Renal cortex interstitium (tissue), 3 donors: ENCODE data around the gene KRT73. TPM values are rescaled to one million over a fixed set of nuclear protein-coding genes. Genes with fewer than 3 reads are reported as not detected.

Experiments used
- polyA plus RNA-seq, 3 donors: library from polyadenylated mRNA; unstranded; fragments of 120-200 nt; gene quantifications; one replicate each; pipeline ENCODE4 v1.2.1, GENCODE V29; 2013; ENCODE audit not compliant: insufficient read length in 3 of 3

Gene KRT73
- polyA plus RNA-seq, 3 donors: 0.04 TPM; not detected in 2

Other genes with a start within 250 kb of the KRT73 start
- not detected for gene KRT84, start 232.9 kb downstream of the KRT73 start, polyA plus RNA-seq
- not detected for gene KRT82, start 212.2 kb downstream of the KRT73 start, polyA plus RNA-seq
- gene KRT75, start 184.2 kb downstream of the KRT73 start, polyA plus RNA-seq: not detected
- gene KRT6B, start 166.4 kb downstream of the KRT73 start, polyA plus RNA-seq: not detected
- gene KRT6C, start 144.8 kb downstream of the KRT73 start, polyA plus RNA-seq: not detected
- gene KRT6A, start 125.3 kb downstream of the KRT73 start, polyA plus RNA-seq: not detected
- under 1 TPM; 0.24 to 0.33 (median 0.27) TPM for gene KRT5, start 98.2 kb downstream of the KRT73 start, polyA plus RNA-seq
- gene KRT71, start 65.4 kb downstream of the KRT73 start, polyA plus RNA-seq: not detected
- gene KRT74, start 44.7 kb downstream of the KRT73 start, polyA plus RNA-seq: not detected
- under 1 TPM in 1 of 3 donors, not detected in 2; 0.12 TPM for gene KRT72, start 17.1 kb downstream of the KRT73 start, polyA plus RNA-seq
- gene KRT2, start 33.7 kb upstream of the KRT73 start, polyA plus RNA-seq: not detected
- gene KRT1, start 61.8 kb upstream of the KRT73 start, polyA plus RNA-seq: under 1 TPM; 0.06 to 0.26 (median 0.11) TPM
- not detected for gene KRT77, start 85.0 kb upstream of the KRT73 start, polyA plus RNA-seq
- not detected for gene KRT76, start 158.8 kb upstream of the KRT73 start, polyA plus RNA-seq
- gene KRT3, start 177.6 kb upstream of the KRT73 start, polyA plus RNA-seq: not detected
- gene KRT4, start 195.6 kb upstream of the KRT73 start, polyA plus RNA-seq: under 1 TPM; 0.20 to 0.81 (median 0.65) TPM
- gene KRT79, start 215.8 kb upstream of the KRT73 start, polyA plus RNA-seq: not detected
- gene KRT78, start 230.4 kb upstream of the KRT73 start, polyA plus RNA-seq: not detected